Right atrium auricular region (tissue), 2 donors: ENCODE results near the gene SH2D1B. TPM values are rescaled to one million over a fixed set of nuclear protein-coding genes. Genes with fewer than 3 reads are reported as not detected.

Source experiments
- DNase-seq: peaks from one replicate; pipeline ENCODE4 v3.0.0-alpha.2; 2019; ENCODE audit warnings: low spot score
- H3K27ac ChIP-seq, 2 donors: fragments of 200-600 bp; sonication (generic); 1 replicate in 1 of 2; 2 replicates in 1 of 2; pipeline ENCODE4 v1.5.1; 2016 to 2019
- H3K27me3 ChIP-seq, 2 donors: fragments of 200-600 bp; sonication (generic); one replicate each; pipeline versions ENCODE4 v1.5.1 to v1.6.0; 2017 to 2019
- H3K36me3 ChIP-seq: fragments of 200-600 bp; sonication (generic); one replicate; pipeline ENCODE4 v1.5.1; 2016
- H3K4me1 ChIP-seq, 2 donors: fragments of 200-600 bp; sonication (generic); one replicate each; pipeline versions ENCODE4 v1.5.1 to v1.6.0; 2017 to 2019
- H3K4me3 ChIP-seq, 2 donors: fragments of 200-600 bp; sonication (generic); 1 replicate in 1 of 2; 2 replicates in 1 of 2; pipeline ENCODE4 v1.5.1; 2017 to 2019; ENCODE audit warnings: mild to moderate bottlenecking in 1 of 2, moderate library complexity in 1 of 2
- H3K9me3 ChIP-seq, 2 donors: fragments of 200-600 bp; sonication (generic); one replicate each; pipeline ENCODE4 v1.5.1; 2019
- total RNA-seq, 2 donors: library from RNA; depleted of rRNA; stranded (reverse); fragments of >200 nt; gene quantifications; one replicate each; pipeline ENCODE4 v1.1.0, GENCODE V29; 2016
- TF ChIP-seq, protein P1 (sequence below), 2 donors: fragments of 200-600 bp; sonication (generic); IDR thresholded peaks; one replicate each; pipeline ENCODE4 v1.5.1; 2019; ENCODE audit warnings: antibody characterized with exemption in 2 of 2

SH2D1B gene
- total RNA-seq, 2 donors from 2014 or later: 0.16 TPM; not detected in 1

DNA sequence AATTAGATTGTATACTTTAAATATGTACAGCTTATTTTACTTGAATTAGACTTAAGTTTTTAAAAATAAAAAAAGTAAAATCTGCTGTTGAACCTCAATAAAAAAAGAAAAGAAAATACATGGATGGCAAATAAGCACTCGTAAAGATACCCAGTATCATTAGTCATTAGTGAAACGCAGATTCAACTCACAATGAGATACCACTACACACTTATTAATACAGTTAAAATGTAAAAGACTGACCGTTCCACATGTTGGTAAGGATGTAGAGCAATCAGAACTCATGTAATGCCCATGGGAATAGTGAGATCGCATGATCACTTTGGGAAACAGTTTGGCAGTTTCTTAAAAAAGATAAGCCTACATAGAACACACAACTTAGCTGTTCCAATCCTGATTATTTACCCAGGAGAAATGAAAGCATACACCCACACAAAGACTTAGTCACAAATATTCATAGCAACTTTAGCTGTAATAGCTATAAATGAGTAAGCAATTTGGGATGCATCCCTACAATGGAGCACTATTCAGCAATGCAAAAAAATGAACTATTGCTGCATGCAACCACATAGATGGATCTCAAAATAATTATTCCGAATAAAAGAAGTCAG is 7.3 kb downstream of the SH2D1B start:
- Histone ChIP-seq H3K27ac (no peak overlapping the region), H3K9me3 (no peaks in the 10 kb centered on the region), H3K4me3 (no peak overlapping the region), H3K4me1 (no peaks in the 10 kb centered on the region), H3K27me3 (no peaks in the 10 kb centered on the region), H3K36me3 (no peaks in the 10 kb centered on the region)
- no peak for DNase-seq
- TF ChIP-seq, protein P1, sequence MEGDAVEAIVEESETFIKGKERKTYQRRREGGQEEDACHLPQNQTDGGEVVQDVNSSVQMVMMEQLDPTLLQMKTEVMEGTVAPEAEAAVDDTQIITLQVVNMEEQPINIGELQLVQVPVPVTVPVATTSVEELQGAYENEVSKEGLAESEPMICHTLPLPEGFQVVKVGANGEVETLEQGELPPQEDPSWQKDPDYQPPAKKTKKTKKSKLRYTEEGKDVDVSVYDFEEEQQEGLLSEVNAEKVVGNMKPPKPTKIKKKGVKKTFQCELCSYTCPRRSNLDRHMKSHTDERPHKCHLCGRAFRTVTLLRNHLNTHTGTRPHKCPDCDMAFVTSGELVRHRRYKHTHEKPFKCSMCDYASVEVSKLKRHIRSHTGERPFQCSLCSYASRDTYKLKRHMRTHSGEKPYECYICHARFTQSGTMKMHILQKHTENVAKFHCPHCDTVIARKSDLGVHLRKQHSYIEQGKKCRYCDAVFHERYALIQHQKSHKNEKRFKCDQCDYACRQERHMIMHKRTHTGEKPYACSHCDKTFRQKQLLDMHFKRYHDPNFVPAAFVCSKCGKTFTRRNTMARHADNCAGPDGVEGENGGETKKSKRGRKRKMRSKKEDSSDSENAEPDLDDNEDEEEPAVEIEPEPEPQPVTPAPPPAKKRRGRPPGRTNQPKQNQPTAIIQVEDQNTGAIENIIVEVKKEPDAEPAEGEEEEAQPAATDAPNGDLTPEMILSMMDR (IDR thresholded peaks at IDR 0.05): no peak

DNA sequence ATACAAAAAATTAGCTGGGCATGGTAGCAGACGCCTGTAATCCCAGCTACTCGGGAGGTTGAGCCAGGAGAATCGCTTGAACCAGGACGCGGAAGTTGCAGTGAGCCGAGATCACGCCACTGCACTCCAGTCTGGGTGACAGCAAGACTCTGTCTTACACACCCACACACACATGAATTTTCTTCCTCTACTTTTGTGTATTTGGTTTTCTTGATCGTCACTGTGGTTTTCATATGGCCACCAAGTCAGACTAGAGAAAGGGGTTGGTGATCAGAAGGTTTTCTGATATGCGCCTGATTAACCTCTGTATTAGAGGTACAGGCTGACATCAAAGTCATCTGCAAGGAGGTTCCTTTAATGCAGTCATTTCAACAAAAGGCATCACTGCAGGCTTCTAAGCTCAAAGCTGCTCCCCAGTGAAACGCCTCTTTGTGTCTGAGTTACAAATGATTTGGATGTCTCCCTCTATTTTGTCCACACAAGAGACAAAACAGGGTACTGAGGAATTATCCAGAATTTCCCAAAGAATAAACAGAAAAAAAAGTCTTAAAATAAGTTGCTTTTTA is 11.1 kb downstream of the SH2D1B start:
- DNase-seq: no peak
- no peaks in the 10 kb centered on the region for H3K4me1 ChIP-seq
- H3K27me3 ChIP-seq: no peaks in the 10 kb centered on the region
- H3K27ac ChIP-seq: no peak overlapping the region
- H3K9me3 ChIP-seq: no peaks in the 10 kb centered on the region
- TF ChIP-seq, protein P1 (IDR thresholded peaks at IDR 0.05): no peak
- no peak overlapping the region for H3K4me3 ChIP-seq
- H3K36me3 ChIP-seq: no peaks in the 10 kb centered on the region

DNA sequence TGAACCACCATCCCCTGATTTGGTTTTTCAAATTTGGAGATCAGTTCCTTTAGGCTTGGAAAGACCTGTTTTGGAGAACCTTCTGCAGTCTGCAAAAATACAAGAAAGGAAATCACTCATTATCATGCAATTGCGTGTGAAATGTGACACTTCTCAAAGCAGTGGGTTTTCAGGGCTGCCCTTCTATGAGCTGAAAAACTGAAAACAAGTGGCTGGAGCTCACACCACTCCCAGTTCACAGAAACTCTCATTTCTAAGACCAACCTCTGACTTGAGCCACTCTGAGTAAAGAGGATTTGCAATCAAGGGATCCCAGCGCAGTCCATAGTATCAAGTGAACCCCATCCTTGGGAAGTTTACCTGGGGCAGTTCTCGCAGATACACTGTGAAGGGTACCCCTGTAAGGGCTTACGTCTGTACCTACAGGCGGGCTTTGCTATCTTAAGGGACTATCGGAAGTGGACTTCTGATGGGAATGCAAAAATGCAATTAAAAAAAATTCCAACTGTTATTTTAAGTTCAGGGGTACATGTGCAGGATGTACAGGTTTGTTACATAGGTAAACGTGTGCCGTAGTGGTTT is 12.8 kb downstream of the SH2D1B start:
- TF ChIP-seq, protein P1 (IDR thresholded peaks at IDR 0.05): no peak

DNA sequence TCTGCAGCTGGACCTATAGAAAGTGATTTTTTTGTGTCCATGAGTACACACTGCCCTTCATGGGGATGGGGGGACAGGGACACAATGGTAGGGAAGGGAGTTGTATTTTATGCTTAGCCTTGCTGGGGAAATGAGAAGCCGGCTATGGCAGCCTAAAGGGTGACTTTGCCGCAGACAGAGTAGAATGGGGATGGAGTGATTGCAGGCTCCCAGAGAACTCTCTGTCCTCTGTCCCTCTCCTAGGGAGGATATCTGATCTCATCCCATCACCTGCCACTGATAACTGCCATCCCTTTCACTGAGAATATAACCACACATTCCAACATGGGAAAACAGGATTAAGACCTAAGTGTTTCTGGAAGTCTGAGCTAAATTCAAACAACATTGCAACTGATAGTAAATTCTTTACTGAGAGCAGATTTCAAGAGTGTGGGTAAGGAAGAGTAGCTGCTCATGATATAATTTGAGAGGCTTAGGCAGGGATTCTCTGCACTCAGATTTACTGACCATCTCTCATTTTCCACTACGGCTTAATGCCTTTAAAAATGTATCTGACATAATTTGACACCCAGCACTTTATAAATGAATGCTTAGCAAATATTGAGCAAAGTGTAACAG is 13.9 kb downstream of the SH2D1B start:
- no peak for DNase-seq
- H3K36me3 ChIP-seq: no peaks in the 10 kb centered on the region
- no peak overlapping the region for H3K27ac ChIP-seq
- H3K27me3 ChIP-seq: no peaks in the 10 kb centered on the region
- no peaks in the 10 kb centered on the region for H3K9me3 ChIP-seq
- H3K4me3 ChIP-seq: no peak overlapping the region
- no peaks in the 10 kb centered on the region for H3K4me1 ChIP-seq
- TF ChIP-seq, protein P1 (IDR thresholded peaks at IDR 0.05): no peak

More for the DNA sequence above, 12.8 kb downstream of the SH2D1B start:
- no peak for DNase-seq
- Histone ChIP-seq H3K4me1 (no peaks in the 10 kb centered on the region), H3K4me3 (no peak overlapping the region), H3K36me3 (no peaks in the 10 kb centered on the region), H3K27ac (no peak overlapping the region), H3K9me3 (no peaks in the 10 kb centered on the region), H3K27me3 (no peaks in the 10 kb centered on the region)

DNA sequence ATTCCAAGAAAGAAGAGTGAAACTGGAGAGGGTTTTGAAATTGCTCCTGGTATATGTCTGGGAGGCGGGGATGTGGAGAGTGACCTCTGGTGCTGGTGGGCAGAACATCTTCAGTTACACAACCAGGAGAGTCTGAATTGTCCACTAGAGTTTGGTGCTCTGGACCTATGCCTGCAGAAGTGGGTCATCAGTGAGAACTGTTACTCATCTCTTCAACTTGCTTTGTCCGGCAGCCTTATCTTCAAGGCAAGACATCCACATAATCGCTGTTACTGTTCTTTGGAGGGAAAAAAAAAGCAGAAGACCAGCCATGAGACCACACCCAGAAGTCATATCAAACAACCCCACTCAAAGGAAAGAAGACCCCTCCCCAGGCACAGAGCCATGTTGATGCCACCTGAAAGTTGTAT is 14.9 kb downstream of the SH2D1B start:
- no peaks in the 10 kb centered on the region for H3K9me3 ChIP-seq
- TF ChIP-seq, protein P1 (IDR thresholded peaks at IDR 0.05): no peak
- no peaks in the 10 kb centered on the region for H3K4me1 ChIP-seq
- H3K4me3 ChIP-seq: no peak overlapping the region
- H3K27ac ChIP-seq: no peak overlapping the region
- DNase-seq: peak; percentile 55
- no peaks in the 10 kb centered on the region for H3K36me3 ChIP-seq
- no peaks in the 10 kb centered on the region for H3K27me3 ChIP-seq
